HEK293T (cell line): ENCODE results near the gene UGT1A1.

ENCODE experiments used
- ARNT ChIP-seq: fragments of 450-650 bp; IDR thresholded peaks from 2 replicates; pipeline ENCODE4 v1.6.1; 2017; ENCODE audit warnings: mild to moderate bottlenecking
- BHLHE40 ChIP-seq: fragments of 450-650 bp; IDR thresholded peaks from 2 replicates; pipeline ENCODE4 v1.6.1; 2016; ENCODE audit warnings: mild to moderate bottlenecking, moderate library complexity, borderline replicate concordance
- FOXM1 ChIP-seq: fragments of 450-650 bp; IDR thresholded peaks from 2 replicates; pipeline ENCODE4 v1.6.1; 2017; ENCODE audit warnings: mild to moderate bottlenecking, borderline replicate concordance
- NFRKB ChIP-seq: fragments of 450-650 bp; IDR thresholded peaks from 2 replicates; pipeline ENCODE4 v1.6.1; 2016; ENCODE audit warnings: mild to moderate bottlenecking, moderate library complexity
- PKNOX1 ChIP-seq: fragments of 450-650 bp; IDR thresholded peaks from 2 replicates; pipeline ENCODE4 v1.6.1; 2016
- SP1 ChIP-seq: fragments of 450-650 bp; IDR thresholded peaks from 2 replicates; pipeline ENCODE4 v1.6.1; 2017
- SUZ12 ChIP-seq: fragments of 450-650 bp; IDR thresholded peaks from 2 replicates; pipeline ENCODE4 v1.6.1; 2016; ENCODE audit warnings: mild to moderate bottlenecking

- TF ChIP-seq NFRKB: no peak
- no peak for TF ChIP-seq ARNT
- no peak for TF ChIP-seq PKNOX1
- TF ChIP-seq BHLHE40: no peak
- TF ChIP-seq SP1: no peak
- no peak for TF ChIP-seq SUZ12
- TF ChIP-seq FOXM1: no peak
These were observed 40.1 kb downstream of the UGT1A1 start for GRCh38 chr2:233800208-233800607.
